K562 (cell line): ENCODE measurements around the gene LASP1. TPM values are rescaled to one million over a fixed set of nuclear protein-coding genes. Genes with fewer than 3 reads are reported as not detected.

Experiments
- DNMT1 ChIP-seq: fragments of 450-650 bp; IDR thresholded peaks from 2 replicates; pipeline ENCODE4 v1.6.1; 2016; ENCODE audit warnings: antibody characterized with exemption, mild to moderate bottlenecking
- EGR1 ChIP-seq: fragments of 450-650 bp; conservative IDR thresholded peaks from 2 replicates; pipeline ENCODE4 v1.6.1; 2017; ENCODE audit warnings: mild to moderate bottlenecking
- EP400 ChIP-seq: fragments of 450-650 bp; IDR thresholded peaks from 2 replicates; pipeline ENCODE4 v1.6.1; 2017; ENCODE audit warnings: antibody characterized with exemption, mild to moderate bottlenecking, moderate library complexity
- FIP1L1 ChIP-seq: fragments of 200-400 bp; formaldehyde crosslinking; IDR thresholded peaks from 2 replicates; pipeline ENCODE4 v1.6.1; 2018; ENCODE audit warnings: mild to moderate bottlenecking, low read depth, low read length; ENCODE audit not compliant: poor library complexity, severe bottlenecking
- MIER1 ChIP-seq: fragments of 450-650 bp; IDR thresholded peaks from 2 replicates; pipeline ENCODE4 v1.6.1; 2016; ENCODE audit warnings: antibody characterized with exemption, mild to moderate bottlenecking, low read depth
- NEUROD1 ChIP-seq: fragments of 150-350 bp; IDR thresholded peaks from 2 replicates; pipeline ENCODE4 v1.6.1; 2014; ENCODE audit warnings: borderline replicate concordance, low read length, low read depth; ENCODE audit not compliant: partially characterized antibody
- POLR2G ChIP-seq: fragments of 200-400 bp; formaldehyde crosslinking; IDR thresholded peaks from 2 replicates; pipeline ENCODE4 v1.6.1; 2017; ENCODE audit warnings: low read depth, mild to moderate bottlenecking, antibody characterized with exemption, low read length, moderate library complexity
- RNF2 ChIP-seq: sonication (generic); IDR thresholded peaks from 2 replicates; pipeline ENCODE4 v1.6.1; 2016
- TAF1 ChIP-seq: IDR thresholded peaks from 2 replicates; pipeline ENCODE4 v1.6.1; 2011; ENCODE audit warnings: mild to moderate bottlenecking, low read length, moderate library complexity; ENCODE audit not compliant: insufficient read depth, control insufficient read depth, severe bottlenecking; ENCODE audit errors: extremely low read depth
- ZNF445 ChIP-seq: fragments of 250-450 bp; sonication (Bioruptor Pico); IDR thresholded peaks from 2 replicates; pipeline ENCODE4 v1.4.0; 2020; ENCODE audit warnings: low read depth, mild to moderate bottlenecking, moderate library complexity
- ZSCAN32 ChIP-seq: fragments of 450-650 bp; formaldehyde crosslinking; IDR thresholded peaks from 2 replicates; pipeline ENCODE4 v1.4.0; 2020; ENCODE audit warnings: mild to moderate bottlenecking, moderate library complexity
- polyA plus RNA-seq, 8 experiments: library from polyadenylated mRNA; depleted of rRNA in 4 of 8; stranded (reverse) in 5 of 8; unstranded in 3 of 8; fragments of >200 nt; fragmentation: Nextera tagmentation in 2 of 8; fragmentation: Illumina TruSeq in 1 of 8; extraction: Ambion mirVana in 2 of 8; extraction: Trizol in 1 of 8; gene quantifications; 2 replicates each; pipeline versions ENCODE4 v1.2.1 to v1.2.3, GENCODE V29; 2011 to 2014; ENCODE audit warnings: inconsistent platforms in 1 of 8, missing spikeins in 1 of 8
- total RNA-seq, 7 experiments: library from RNA; depleted of rRNA in 6 of 7; stranded (reverse); fragments of >200 nt in 6 of 7; fragmentation: Illumina TruSeq in 2 of 7; extraction: Trizol in 2 of 7; gene quantifications; 2 replicates each; pipeline versions ENCODE4 v1.2.1 to v1.2.3, GENCODE V29; 2011 to 2021; ENCODE audit warnings: low replicate concordance in 1 of 7
- TF ChIP-seq, protein P1 (sequence below), 2 experiments: IDR thresholded peaks; 2 replicates each; pipeline ENCODE4 v1.6.1; 2012; ENCODE audit warnings: improper control_type of control experiment in 2 of 2, low read depth in 2 of 2, low read length in 2 of 2, borderline replicate concordance in 1 of 2
- TF ChIP-seq, protein P2 (sequence below): sonication (generic); formaldehyde crosslinking; IDR thresholded peaks from 2 replicates; pipeline ENCODE4 v1.8.0; 2022; ENCODE audit warnings: mild to moderate bottlenecking, missing genetic modification reagents
- TF ChIP-seq, protein P3 (sequence below), 2 experiments: fragments of 450-650 bp; IDR thresholded peaks; 2 replicates each; pipeline ENCODE4 v1.6.1; 2018; ENCODE audit warnings: mild to moderate bottlenecking in 2 of 2, low read depth in 1 of 2; ENCODE audit not compliant: partially characterized antibody in 2 of 2

The LASP1 gene
- total and polyA plus RNA-seq, 9 of the 15 experiments (the other 6 are each of a cell fraction or from before 2014, with no cell fraction given): 23.0 to 125 (median 55.3) TPM

DNA sequence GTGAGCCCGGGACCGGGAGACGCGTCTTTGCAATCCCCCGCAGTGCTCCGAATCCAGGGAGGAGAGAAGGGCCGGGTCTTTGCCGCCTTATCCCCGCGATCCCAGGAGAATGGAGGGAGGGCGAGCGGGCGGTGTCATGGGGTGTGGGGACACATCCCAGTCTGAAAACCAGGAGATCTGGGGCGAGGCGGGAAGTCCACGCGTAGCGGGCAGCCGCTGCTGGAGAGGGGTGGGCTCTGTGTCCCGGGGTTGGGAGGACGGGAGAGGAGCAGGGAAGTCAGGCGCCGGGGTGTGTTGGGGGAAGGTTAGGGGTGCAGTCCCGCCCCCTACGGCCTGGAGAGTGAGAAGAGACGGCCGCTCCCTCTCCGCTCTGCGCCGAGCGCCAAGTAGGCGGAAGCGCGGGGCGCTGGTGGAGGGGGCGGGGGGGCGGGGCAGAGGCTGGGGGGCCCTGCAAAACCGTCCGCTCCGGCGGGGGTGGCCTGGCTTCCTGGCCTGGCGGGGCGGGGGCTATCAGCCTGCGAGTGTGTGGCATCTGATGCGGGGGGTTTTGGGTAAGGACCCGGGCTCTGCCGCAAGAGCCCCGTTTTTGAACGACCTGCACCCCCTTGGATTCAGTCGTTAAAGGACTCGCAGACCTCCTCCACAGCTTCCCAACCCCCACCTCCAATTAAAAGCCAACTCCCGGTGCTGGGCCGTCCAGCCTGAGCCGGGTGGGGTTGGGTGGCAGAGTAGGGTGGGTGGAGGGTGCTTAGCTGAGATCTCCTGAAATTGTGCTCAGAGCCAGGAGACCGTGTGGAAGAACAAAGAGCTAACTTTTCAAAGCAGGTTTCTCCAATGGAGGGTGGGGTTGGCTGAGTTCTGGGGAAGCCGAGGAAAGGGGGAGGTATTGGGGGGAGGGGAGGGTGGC lies 654 bp downstream of the LASP1 start (continued):
- TF ChIP-seq, protein P1, sequence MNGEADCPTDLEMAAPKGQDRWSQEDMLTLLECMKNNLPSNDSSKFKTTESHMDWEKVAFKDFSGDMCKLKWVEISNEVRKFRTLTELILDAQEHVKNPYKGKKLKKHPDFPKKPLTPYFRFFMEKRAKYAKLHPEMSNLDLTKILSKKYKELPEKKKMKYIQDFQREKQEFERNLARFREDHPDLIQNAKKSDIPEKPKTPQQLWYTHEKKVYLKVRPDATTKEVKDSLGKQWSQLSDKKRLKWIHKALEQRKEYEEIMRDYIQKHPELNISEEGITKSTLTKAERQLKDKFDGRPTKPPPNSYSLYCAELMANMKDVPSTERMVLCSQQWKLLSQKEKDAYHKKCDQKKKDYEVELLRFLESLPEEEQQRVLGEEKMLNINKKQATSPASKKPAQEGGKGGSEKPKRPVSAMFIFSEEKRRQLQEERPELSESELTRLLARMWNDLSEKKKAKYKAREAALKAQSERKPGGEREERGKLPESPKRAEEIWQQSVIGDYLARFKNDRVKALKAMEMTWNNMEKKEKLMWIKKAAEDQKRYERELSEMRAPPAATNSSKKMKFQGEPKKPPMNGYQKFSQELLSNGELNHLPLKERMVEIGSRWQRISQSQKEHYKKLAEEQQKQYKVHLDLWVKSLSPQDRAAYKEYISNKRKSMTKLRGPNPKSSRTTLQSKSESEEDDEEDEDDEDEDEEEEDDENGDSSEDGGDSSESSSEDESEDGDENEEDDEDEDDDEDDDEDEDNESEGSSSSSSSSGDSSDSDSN (IDR thresholded peaks at IDR 0.05; ENCODE audit: borderline replicate concordance in 1 of 2, low read depth in 2 of 2, low read length in 2 of 2): no peak; a peak in 2 of 4 replicates
- peak; percentile 51 for TF ChIP-seq TAF1
- TF ChIP-seq, protein P2, sequence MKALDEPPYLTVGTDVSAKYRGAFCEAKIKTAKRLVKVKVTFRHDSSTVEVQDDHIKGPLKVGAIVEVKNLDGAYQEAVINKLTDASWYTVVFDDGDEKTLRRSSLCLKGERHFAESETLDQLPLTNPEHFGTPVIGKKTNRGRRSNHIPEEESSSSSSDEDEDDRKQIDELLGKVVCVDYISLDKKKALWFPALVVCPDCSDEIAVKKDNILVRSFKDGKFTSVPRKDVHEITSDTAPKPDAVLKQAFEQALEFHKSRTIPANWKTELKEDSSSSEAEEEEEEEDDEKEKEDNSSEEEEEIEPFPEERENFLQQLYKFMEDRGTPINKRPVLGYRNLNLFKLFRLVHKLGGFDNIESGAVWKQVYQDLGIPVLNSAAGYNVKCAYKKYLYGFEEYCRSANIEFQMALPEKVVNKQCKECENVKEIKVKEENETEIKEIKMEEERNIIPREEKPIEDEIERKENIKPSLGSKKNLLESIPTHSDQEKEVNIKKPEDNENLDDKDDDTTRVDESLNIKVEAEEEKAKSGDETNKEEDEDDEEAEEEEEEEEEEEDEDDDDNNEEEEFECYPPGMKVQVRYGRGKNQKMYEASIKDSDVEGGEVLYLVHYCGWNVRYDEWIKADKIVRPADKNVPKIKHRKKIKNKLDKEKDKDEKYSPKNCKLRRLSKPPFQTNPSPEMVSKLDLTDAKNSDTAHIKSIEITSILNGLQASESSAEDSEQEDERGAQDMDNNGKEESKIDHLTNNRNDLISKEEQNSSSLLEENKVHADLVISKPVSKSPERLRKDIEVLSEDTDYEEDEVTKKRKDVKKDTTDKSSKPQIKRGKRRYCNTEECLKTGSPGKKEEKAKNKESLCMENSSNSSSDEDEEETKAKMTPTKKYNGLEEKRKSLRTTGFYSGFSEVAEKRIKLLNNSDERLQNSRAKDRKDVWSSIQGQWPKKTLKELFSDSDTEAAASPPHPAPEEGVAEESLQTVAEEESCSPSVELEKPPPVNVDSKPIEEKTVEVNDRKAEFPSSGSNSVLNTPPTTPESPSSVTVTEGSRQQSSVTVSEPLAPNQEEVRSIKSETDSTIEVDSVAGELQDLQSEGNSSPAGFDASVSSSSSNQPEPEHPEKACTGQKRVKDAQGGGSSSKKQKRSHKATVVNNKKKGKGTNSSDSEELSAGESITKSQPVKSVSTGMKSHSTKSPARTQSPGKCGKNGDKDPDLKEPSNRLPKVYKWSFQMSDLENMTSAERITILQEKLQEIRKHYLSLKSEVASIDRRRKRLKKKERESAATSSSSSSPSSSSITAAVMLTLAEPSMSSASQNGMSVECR: 0 out of 2 replicates have a peak, but pooled peaks have one; percentile 48
- TF ChIP-seq EP400: peak; percentile 70
- TF ChIP-seq FIP1L1: peak; percentile 54
- peak; percentile 71 for TF ChIP-seq POLR2G
- TF ChIP-seq NEUROD1: peak; percentile 12
- TF ChIP-seq MIER1: peak; percentile 27; the same call in 1 of the 2 replicates
- TF ChIP-seq ZNF445 (CRISPR knock-in tag): no peak
- TF ChIP-seq RNF2: 0 out of 2 replicates have a peak, but pooled peaks have one; percentile 5
- peak; percentile 72; the same call in 1 of the 2 replicates for TF ChIP-seq DNMT1
- TF ChIP-seq EGR1: 0 out of 2 replicates have a peak, but pooled peaks have one; percentile 7
- TF ChIP-seq ZSCAN32: no peak
- TF ChIP-seq, protein P3, sequence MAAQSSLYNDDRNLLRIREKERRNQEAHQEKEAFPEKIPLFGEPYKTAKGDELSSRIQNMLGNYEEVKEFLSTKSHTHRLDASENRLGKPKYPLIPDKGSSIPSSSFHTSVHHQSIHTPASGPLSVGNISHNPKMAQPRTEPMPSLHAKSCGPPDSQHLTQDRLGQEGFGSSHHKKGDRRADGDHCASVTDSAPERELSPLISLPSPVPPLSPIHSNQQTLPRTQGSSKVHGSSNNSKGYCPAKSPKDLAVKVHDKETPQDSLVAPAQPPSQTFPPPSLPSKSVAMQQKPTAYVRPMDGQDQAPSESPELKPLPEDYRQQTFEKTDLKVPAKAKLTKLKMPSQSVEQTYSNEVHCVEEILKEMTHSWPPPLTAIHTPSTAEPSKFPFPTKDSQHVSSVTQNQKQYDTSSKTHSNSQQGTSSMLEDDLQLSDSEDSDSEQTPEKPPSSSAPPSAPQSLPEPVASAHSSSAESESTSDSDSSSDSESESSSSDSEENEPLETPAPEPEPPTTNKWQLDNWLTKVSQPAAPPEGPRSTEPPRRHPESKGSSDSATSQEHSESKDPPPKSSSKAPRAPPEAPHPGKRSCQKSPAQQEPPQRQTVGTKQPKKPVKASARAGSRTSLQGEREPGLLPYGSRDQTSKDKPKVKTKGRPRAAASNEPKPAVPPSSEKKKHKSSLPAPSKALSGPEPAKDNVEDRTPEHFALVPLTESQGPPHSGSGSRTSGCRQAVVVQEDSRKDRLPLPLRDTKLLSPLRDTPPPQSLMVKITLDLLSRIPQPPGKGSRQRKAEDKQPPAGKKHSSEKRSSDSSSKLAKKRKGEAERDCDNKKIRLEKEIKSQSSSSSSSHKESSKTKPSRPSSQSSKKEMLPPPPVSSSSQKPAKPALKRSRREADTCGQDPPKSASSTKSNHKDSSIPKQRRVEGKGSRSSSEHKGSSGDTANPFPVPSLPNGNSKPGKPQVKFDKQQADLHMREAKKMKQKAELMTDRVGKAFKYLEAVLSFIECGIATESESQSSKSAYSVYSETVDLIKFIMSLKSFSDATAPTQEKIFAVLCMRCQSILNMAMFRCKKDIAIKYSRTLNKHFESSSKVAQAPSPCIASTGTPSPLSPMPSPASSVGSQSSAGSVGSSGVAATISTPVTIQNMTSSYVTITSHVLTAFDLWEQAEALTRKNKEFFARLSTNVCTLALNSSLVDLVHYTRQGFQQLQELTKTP (IDR thresholded peaks at IDR 0.05; ENCODE audit: low read depth in 1 of 2, partially characterized antibody in 2 of 2): no peak
- TF ChIP-seq, all 486 proteins: peak for 60
